Liver (tissue), 3 donors: ENCODE results near the gene NEB.

ENCODE experiments used
- EGR1 ChIP-seq, 2 donors: IDR thresholded peaks; 2 replicates each; pipeline ENCODE4 v1.6.1; 2016 to 2018; ENCODE audit warnings: antibody characterized with exemption in 2 of 2, low read depth in 2 of 2
- FOXA1 ChIP-seq: IDR thresholded peaks from 2 replicates; pipeline ENCODE4 v1.6.1; 2016; ENCODE audit warnings: antibody characterized with exemption
- FOXA2 ChIP-seq: IDR thresholded peaks from 2 replicates; pipeline ENCODE4 v1.6.1; 2016; ENCODE audit warnings: antibody characterized with exemption
- GABPA ChIP-seq, 2 donors: IDR thresholded peaks in 1 of 2; conservative IDR thresholded peaks in 1 of 2; 2 replicates each; pipeline ENCODE4 v1.6.1; 2016; ENCODE audit warnings: antibody characterized with exemption in 2 of 2, mild to moderate bottlenecking in 1 of 2, moderate library complexity in 1 of 2
- JUND ChIP-seq, 2 donors: IDR thresholded peaks; 2 replicates each; pipeline ENCODE4 v1.6.1; 2016; ENCODE audit warnings: antibody characterized with exemption in 2 of 2
- MAX ChIP-seq: IDR thresholded peaks from 2 replicates; pipeline ENCODE4 v1.6.1; 2016; ENCODE audit warnings: antibody characterized with exemption
- NR2F2 ChIP-seq: IDR thresholded peaks from 2 replicates; pipeline ENCODE4 v1.6.1; 2016; ENCODE audit warnings: antibody characterized with exemption
- RAD21 ChIP-seq, 2 donors: IDR thresholded peaks; 2 replicates each; pipeline ENCODE4 v1.6.1; 2016; ENCODE audit warnings: antibody characterized with exemption in 2 of 2, mild to moderate bottlenecking in 2 of 2
- SP1 ChIP-seq: IDR thresholded peaks from 2 replicates; pipeline ENCODE4 v1.6.1; 2018; ENCODE audit warnings: antibody characterized with exemption, mild to moderate bottlenecking
- TAF1 ChIP-seq: conservative IDR thresholded peaks from 2 replicates; pipeline ENCODE4 v1.6.1; 2016; ENCODE audit warnings: antibody characterized with exemption, mild to moderate bottlenecking
- YY1 ChIP-seq: IDR thresholded peaks from 2 replicates; pipeline ENCODE4 v1.6.1; 2016; ENCODE audit warnings: antibody characterized with exemption, mild to moderate bottlenecking
- ZBTB33 ChIP-seq: IDR thresholded peaks from 2 replicates; pipeline ENCODE4 v1.6.1; 2016; ENCODE audit warnings: antibody characterized with exemption
- TF ChIP-seq, protein P1 (sequence below): fragments of 150-350 bp; IDR thresholded peaks from 2 replicates; pipeline ENCODE4 v1.5.1; 2017; ENCODE audit warnings: improper control_type of control experiment, low read depth, low read length; ENCODE audit not compliant: missing input control
- TF ChIP-seq, protein P2 (sequence below): IDR thresholded peaks from 2 replicates; pipeline ENCODE4 v1.6.1; 2016; ENCODE audit warnings: antibody characterized with exemption, mild to moderate bottlenecking
- donor health status: healthy.
- donor health status: healthy.

DNA sequence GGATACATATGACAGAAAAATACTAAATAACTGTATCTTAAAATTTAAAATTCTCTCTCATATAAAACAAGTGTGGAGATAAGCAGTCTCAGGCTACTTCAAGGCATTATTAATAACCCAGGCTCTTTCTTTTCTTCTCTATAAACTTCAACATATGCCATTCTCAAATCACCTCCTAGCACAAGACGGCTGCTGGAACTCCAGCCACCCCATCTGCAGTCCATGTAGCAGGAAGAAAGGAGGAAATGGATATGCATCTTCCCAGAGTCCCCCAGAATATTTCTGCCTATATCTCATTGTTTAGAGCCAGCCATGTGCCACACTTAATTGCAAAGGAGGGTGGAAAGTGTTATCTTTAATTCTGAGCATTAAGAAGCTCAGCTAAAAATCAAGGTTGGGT is 35.3 kb upstream of the NEB start:
- TF ChIP-seq, protein P1, sequence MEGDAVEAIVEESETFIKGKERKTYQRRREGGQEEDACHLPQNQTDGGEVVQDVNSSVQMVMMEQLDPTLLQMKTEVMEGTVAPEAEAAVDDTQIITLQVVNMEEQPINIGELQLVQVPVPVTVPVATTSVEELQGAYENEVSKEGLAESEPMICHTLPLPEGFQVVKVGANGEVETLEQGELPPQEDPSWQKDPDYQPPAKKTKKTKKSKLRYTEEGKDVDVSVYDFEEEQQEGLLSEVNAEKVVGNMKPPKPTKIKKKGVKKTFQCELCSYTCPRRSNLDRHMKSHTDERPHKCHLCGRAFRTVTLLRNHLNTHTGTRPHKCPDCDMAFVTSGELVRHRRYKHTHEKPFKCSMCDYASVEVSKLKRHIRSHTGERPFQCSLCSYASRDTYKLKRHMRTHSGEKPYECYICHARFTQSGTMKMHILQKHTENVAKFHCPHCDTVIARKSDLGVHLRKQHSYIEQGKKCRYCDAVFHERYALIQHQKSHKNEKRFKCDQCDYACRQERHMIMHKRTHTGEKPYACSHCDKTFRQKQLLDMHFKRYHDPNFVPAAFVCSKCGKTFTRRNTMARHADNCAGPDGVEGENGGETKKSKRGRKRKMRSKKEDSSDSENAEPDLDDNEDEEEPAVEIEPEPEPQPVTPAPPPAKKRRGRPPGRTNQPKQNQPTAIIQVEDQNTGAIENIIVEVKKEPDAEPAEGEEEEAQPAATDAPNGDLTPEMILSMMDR, result no peak
- TF ChIP-seq GABPA (IDR thresholded peaks at IDR 0.05 in 1 of 2, conservative IDR thresholded peaks at IDR 0.05 in 1 of 2) (no peak), RAD21 (IDR thresholded peaks at IDR 0.05) (no peak), TAF1 (no peak), MAX (no peak), EGR1 (IDR thresholded peaks at IDR 0.05; ENCODE audit: low read depth in 2 of 2) (no peak), YY1 (no peak), SP1 (no peak), FOXA1 (no peak), ZBTB33 (no peak), NR2F2 (no peak), JUND (IDR thresholded peaks at IDR 0.05) (no peak), FOXA2 (no peak)
- TF ChIP-seq, protein P2, sequence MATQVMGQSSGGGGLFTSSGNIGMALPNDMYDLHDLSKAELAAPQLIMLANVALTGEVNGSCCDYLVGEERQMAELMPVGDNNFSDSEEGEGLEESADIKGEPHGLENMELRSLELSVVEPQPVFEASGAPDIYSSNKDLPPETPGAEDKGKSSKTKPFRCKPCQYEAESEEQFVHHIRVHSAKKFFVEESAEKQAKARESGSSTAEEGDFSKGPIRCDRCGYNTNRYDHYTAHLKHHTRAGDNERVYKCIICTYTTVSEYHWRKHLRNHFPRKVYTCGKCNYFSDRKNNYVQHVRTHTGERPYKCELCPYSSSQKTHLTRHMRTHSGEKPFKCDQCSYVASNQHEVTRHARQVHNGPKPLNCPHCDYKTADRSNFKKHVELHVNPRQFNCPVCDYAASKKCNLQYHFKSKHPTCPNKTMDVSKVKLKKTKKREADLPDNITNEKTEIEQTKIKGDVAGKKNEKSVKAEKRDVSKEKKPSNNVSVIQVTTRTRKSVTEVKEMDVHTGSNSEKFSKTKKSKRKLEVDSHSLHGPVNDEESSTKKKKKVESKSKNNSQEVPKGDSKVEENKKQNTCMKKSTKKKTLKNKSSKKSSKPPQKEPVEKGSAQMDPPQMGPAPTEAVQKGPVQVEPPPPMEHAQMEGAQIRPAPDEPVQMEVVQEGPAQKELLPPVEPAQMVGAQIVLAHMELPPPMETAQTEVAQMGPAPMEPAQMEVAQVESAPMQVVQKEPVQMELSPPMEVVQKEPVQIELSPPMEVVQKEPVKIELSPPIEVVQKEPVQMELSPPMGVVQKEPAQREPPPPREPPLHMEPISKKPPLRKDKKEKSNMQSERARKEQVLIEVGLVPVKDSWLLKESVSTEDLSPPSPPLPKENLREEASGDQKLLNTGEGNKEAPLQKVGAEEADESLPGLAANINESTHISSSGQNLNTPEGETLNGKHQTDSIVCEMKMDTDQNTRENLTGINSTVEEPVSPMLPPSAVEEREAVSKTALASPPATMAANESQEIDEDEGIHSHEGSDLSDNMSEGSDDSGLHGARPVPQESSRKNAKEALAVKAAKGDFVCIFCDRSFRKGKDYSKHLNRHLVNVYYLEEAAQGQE, result no peak
